ENCODE measurements around the gene NUCB1. TPM values are rescaled to one million over a fixed set of nuclear protein-coding genes. Genes with fewer than 3 reads are reported as not detected.
A peak's percentile ranks its signal among the peaks of the same experiment; 100 is the strongest.

NUCB1 gene
- total and polyA plus RNA-seq, 10 donors, result 67.6 to 321 (median 237) TPM

DNA sequence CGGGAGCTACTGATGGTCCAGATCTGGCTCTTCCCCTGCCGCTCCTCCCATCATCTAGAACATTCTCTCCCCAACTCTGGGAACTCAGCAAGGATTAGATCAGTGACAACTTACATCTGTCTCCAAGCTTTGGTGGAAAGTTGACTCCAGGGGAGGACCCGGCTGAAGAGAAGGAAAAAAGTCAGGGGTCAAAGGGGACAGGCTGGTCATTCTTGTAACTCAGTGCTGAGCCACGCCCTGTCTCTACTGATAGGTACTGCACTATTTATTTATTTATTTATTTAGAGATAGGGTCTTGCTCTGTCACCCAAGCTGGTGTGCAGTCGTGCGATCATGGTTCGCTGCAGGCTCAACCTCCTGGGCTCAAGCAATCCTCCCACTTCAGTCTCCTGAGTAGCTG, 46.0 kb upstream of the NUCB1 start:
- intact Hi-C loops (cut with DNase I; ENCODE audit: low total_unique reads), result no loop called here
- Histone ChIP-seq H3K4me3 (no peak overlapping the region), H3K9me3 (no peaks in the 10 kb centered on the region), H3K27me3 (replicated peaks in 1 of 7) (no peaks in the 10 kb centered on the region), H3K36me3 (no peaks in the 10 kb centered on the region), H3K4me1 (peaks cover 0 to 5% (median under 1%) of the 10 kb centered on the region in 6 donors), H3K27ac (no peak overlapping the region)
- TF ChIP-seq, protein P1, sequence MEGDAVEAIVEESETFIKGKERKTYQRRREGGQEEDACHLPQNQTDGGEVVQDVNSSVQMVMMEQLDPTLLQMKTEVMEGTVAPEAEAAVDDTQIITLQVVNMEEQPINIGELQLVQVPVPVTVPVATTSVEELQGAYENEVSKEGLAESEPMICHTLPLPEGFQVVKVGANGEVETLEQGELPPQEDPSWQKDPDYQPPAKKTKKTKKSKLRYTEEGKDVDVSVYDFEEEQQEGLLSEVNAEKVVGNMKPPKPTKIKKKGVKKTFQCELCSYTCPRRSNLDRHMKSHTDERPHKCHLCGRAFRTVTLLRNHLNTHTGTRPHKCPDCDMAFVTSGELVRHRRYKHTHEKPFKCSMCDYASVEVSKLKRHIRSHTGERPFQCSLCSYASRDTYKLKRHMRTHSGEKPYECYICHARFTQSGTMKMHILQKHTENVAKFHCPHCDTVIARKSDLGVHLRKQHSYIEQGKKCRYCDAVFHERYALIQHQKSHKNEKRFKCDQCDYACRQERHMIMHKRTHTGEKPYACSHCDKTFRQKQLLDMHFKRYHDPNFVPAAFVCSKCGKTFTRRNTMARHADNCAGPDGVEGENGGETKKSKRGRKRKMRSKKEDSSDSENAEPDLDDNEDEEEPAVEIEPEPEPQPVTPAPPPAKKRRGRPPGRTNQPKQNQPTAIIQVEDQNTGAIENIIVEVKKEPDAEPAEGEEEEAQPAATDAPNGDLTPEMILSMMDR (IDR thresholded peaks at IDR 0.05 in 8 of 11, conservative IDR thresholded peaks at IDR 0.05 in 3 of 11), result no peak
- TF ChIP-seq POLR2AphosphoS5 (IDR thresholded peaks at IDR 0.05) (no peak), POLR2A (IDR thresholded peaks at IDR 0.05) (no peak)
- DNase-seq, result no peak
- WGBS, 5 donors, result 88 to 95% (median 91%) methylated on average over 7 of the region's 7 CpGs

DNA sequence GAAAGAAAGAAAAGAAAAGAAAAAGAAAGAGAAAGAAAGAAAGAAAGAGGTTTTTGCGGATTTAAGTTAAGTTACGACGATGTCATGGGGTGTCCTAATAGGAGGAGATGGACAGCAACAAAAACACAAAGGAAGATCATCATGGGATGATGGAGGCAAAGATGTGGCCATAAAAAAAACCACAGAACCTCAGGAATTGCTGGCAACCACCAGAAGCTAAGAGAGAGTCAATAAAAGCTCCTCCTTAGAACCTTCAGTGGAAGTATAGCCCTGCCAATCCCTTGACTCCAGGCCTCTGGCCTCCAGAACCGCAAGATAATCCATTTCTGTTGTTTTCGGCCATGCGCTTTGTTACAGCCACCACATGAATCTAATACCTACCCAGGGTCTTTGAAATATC, 43.2 kb upstream of the NUCB1 start:
- Histone ChIP-seq H3K27me3 (replicated peaks in 1 of 7) (no peaks in the 10 kb centered on the region), H3K9me3 (no peaks in the 10 kb centered on the region), H3K36me3 (no peaks in the 10 kb centered on the region), H3K27ac (no peak overlapping the region), H3K4me3 (no peak overlapping the region), H3K4me1 (peaks cover 0 to 10% (median 5%) of the 10 kb centered on the region in 6 donors)
- TF ChIP-seq POLR2A (IDR thresholded peaks at IDR 0.05), result no peak
- intact Hi-C loops (cut with DNase I; ENCODE audit: low total_unique reads), result no loop called here
- DNase-seq, result no peak
- 85 to 98% (median 96%) methylated on average over 6 of the region's 6 CpGs for WGBS, 5 donors

DNA sequence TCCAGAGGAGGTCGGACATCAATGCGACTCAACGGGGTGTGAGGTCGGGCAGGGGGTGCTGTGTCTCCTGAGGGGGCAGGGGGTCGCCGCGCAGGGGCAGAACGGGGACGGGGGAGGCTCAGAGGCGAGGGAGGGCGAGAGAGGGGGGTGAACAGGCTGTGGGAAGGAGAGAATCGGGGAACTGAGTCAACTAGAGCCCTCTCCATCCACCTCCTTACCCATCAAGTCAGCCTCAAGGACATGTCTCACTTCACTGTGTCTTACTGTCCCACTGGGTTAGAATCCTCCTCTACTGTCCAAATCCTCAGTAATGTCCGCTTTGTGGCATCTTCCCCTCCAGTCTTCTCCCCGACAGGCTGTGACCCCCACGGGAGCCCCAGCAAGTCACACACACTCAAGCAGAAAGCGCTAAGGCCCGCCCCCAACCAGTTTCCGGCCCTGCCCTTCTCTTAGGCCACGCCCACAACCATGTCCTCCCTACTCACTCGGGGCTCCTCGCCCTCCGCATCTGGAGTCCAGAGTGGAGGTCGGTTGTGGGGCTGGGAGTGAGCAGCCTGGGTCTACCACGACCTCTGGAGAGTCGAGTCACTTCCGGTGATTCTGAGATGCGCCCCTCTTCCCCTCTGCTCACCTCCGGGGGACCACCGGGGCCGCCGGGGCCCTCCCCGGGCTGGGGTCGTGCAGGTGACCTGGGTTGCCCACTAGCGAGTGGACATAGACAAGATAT, 41.0 kb upstream of the NUCB1 start:
- Histone ChIP-seq H3K27ac (peak overlapping the region in 5 of 8 donors; percentile 27 to 47 (median 46)), H3K36me3 (no peaks in the 10 kb centered on the region), H3K4me3 (peak overlapping the region in 7 of 8 donors; percentile 3 to 61 (median 28)), H3K4me1 (peaks cover 0 to 10% (median 5%) of the 10 kb centered on the region in 6 donors), H3K9me3 (no peaks in the 10 kb centered on the region), H3K27me3 (replicated peaks in 1 of 7) (no peaks in the 10 kb centered on the region)
- 32 to 51% (median 34%) methylated on average over 29 to 34 of the region's 34 CpGs for WGBS, 5 donors
- TF ChIP-seq, protein P1 (IDR thresholded peaks at IDR 0.05 in 8 of 11, conservative IDR thresholded peaks at IDR 0.05 in 3 of 11), result no peak
- TF ChIP-seq POLR2A (IDR thresholded peaks at IDR 0.05) (no peak), POLR2AphosphoS5 (IDR thresholded peaks at IDR 0.05) (peak; percentile 9 to 53 (median 27))
- intact Hi-C loops (cut with DNase I; ENCODE audit: low total_unique reads), result no loop called here
- peak; percentile 93 for DNase-seq

DNA sequence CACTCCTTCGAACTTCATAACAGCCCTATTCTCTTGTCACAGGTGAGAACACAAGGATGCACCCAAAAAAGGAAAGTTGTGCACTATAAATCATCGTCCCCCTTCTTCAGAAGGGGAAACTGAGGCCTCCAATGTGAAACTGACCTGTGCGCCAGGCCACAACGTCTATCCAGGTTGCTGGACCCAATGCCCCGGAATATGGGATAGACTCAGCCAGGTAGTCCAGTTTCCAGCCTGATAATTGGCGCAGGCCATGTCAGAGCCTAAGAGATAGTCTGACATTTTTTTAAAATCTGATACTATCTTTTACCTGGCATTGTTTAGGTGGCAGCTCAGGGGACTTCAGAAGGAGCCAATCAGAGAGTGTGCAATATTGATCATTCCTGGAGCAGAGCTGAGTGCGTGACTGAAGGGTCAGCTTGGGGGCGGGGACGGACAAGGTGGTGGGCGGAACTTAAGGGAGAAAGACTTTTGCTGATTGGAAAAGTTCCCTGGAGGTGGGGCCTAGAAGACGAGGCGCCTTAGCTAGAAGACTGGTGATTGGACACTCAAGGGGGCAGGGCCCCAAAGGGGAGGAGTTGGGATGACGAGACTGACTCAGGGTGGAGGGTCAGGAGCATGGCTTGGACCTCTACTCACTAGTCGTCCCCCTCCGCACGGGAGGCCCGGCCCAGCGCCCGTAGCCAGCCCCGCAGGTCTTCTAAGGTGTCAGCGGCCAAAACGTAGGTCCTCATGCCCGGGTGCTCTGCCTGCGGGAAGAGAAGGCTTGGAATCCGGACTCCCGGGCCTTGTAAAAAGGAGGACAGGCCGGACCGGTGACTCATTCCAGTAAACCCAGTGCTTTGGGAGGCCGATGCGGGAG, 40.2 kb upstream of the NUCB1 start:
- Histone ChIP-seq H3K36me3 (no peaks in the 10 kb centered on the region), H3K4me1 (peaks cover 0 to 10% (median 5%) of the 10 kb centered on the region in 6 donors), H3K27ac (peak overlapping the region in 3 of 8 donors; percentile 46 to 47 (median 46)), H3K4me3 (peak overlapping the region in 5 of 8 donors; percentile 4 to 61 (median 31)), H3K9me3 (no peaks in the 10 kb centered on the region), H3K27me3 (replicated peaks in 1 of 7) (no peaks in the 10 kb centered on the region)
- WGBS, 5 donors, result 70 to 84% (median 73%) methylated on average over 28 to 30 of the region's 30 CpGs
- intact Hi-C loops (cut with DNase I; ENCODE audit: low total_unique reads), result no loop called here
- no peak for TF ChIP-seq POLR2A (IDR thresholded peaks at IDR 0.05)
- TF ChIP-seq, protein P1 (IDR thresholded peaks at IDR 0.05 in 8 of 11, conservative IDR thresholded peaks at IDR 0.05 in 3 of 11), result no peak
- TF ChIP-seq POLR2AphosphoS5 (IDR thresholded peaks at IDR 0.05), result no peak
- DNase-seq, result no peak

Measured in spleen (tissue), 11 donors.